Activated CD8-positive, alpha-beta memory T cell treated with anti-CD3 and anti-CD28 coated beads, Interleukin-2, amount 50 U/mL, for 48 hours (primary cell): ENCODE measurements around the gene PRKAB1.
"Not testable (repeated sequence)": the region's sequence is repeated elsewhere in the genome, so short reads cannot be mapped to it uniquely, and the experiment has no call there.

Experiments
- DNase-seq: peaks from one replicate; pipeline ENCODE4 v3.0.0-alpha.2; 2020

The PRKAB1 gene

GRCh38 chr12:119685375-119685774 is 17.4 kb downstream of the PRKAB1 start:
- no peak for DNase-seq

- no peak for DNase-seq
Observed at GRCh38 chr12:119686355-119686754, 18.4 kb downstream of the PRKAB1 start.

GRCh38 chr12:119686776-119687175 is 18.8 kb downstream of the PRKAB1 start:
- DNase-seq = no peak

GRCh38 chr12:119687406-119687805 is 19.5 kb downstream of the PRKAB1 start:
- DNase-seq = no peak

GRCh38 chr12:119687879-119688278 is 19.9 kb downstream of the PRKAB1 start:
- no peak for DNase-seq

GRCh38 chr12:119689935-119690500 is 22.1 kb downstream of the PRKAB1 start:
- no peak for DNase-seq

- no peak for DNase-seq
Observed at GRCh38 chr12:119691202-119691810, 23.4 kb downstream of the PRKAB1 start.

GRCh38 chr12:119692410-119692809 is 24.5 kb downstream of the PRKAB1 start:
- DNase-seq = no peak

GRCh38 chr12:119692997-119693396 is 25.1 kb downstream of the PRKAB1 start:
- no peak for DNase-seq

- no peak for DNase-seq
Observed at GRCh38 chr12:119693511-119693910, 25.6 kb downstream of the PRKAB1 start.

- no peak for DNase-seq
Observed at GRCh38 chr12:119694111-119694510, 26.2 kb downstream of the PRKAB1 start.

GRCh38 chr12:119695034-119695433 is 27.1 kb downstream of the PRKAB1 start:
- no peak for DNase-seq

GRCh38 chr12:119696943-119697342 is 29.0 kb downstream of the PRKAB1 start:
- no peak for DNase-seq

- no peak for DNase-seq
Observed at GRCh38 chr12:119699199-119699760, 31.3 kb downstream of the PRKAB1 start.

GRCh38 chr12:119700078-119700477 is 32.1 kb downstream of the PRKAB1 start:
- DNase-seq = no peak

- no peak for DNase-seq
Observed at GRCh38 chr12:119704065-119704747, 36.3 kb downstream of the PRKAB1 start.

- no peak for DNase-seq
Observed at GRCh38 chr12:119705182-119705581, 37.2 kb downstream of the PRKAB1 start.

GRCh38 chr12:119706427-119706826 is 38.5 kb downstream of the PRKAB1 start:
- not testable (repeated sequence) for DNase-seq

GRCh38 chr12:119710374-119710964 is 42.5 kb downstream of the PRKAB1 start:
- DNase-seq = no peak

- no peak for DNase-seq
Observed at GRCh38 chr12:119710965-119711551, 43.1 kb downstream of the PRKAB1 start.

GRCh38 chr12:119711693-119712092 is 43.8 kb downstream of the PRKAB1 start:
- no peak for DNase-seq

- DNase-seq = no peak
Observed at GRCh38 chr12:119712721-119713120, 44.8 kb downstream of the PRKAB1 start.

GRCh38 chr12:119713551-119714031 is 45.7 kb downstream of the PRKAB1 start:
- no peak for DNase-seq
